Left ventricle myocardium inferior (tissue), 1 donor: ENCODE results near the gene ABCC6. TPM values are rescaled to one million over a fixed set of nuclear protein-coding genes. Genes with fewer than 3 reads are reported as not detected.
"Not testable (repeated sequence)": the region's sequence is repeated elsewhere in the genome, so short reads cannot be mapped to it uniquely, and the experiment has no call there.

Experiments
- DNase-seq: peaks from one replicate; pipeline ENCODE4 v3.0.0-alpha.2; 2020
- H3K27ac ChIP-seq: fragments of 200-600 bp; replicated peaks from 2 replicates; pipeline ENCODE4 v1.8.0; 2021
- H3K27me3 ChIP-seq: fragments of 200-600 bp; 2 replicates; pipeline ENCODE4 v1.8.0; 2021; ENCODE audit warnings: low read depth
- H3K36me3 ChIP-seq: fragments of 200-600 bp; 2 replicates; pipeline ENCODE4 v1.8.0; 2021
- H3K4me1 ChIP-seq: fragments of 200-600 bp; 2 replicates; pipeline ENCODE4 v1.8.0; 2021
- H3K4me3 ChIP-seq: fragments of 200-600 bp; 2 replicates; pipeline ENCODE4 v1.8.0; 2021; ENCODE audit warnings: mild to moderate bottlenecking, moderate library complexity
- H3K9me3 ChIP-seq: fragments of 200-600 bp; replicated peaks from 2 replicates; pipeline ENCODE4 v1.8.0; 2021
- intact Hi-C: fragments of 100-400 bp; cut with micrococcal nuclease; formaldehyde crosslinking; loops from one replicate; pipeline ENCODE4 v1.11.0; 2022
- total RNA-seq: library from RNA; stranded (reverse); fragmentation: NEBNext Ultra II Directional; extraction: Animal tissue kit (Norgen Biotek cat#: 25700); gene quantifications from one replicate; pipeline ENCODE4 v1.2.1, GENCODE V29; 2021
- TF ChIP-seq, protein P1 (sequence below): fragments of 200-600 bp; IDR thresholded peaks from 2 replicates; pipeline ENCODE4 v1.8.0; 2021; ENCODE audit warnings: antibody characterized with exemption, mild to moderate bottlenecking, borderline replicate concordance
- donor health status: DM: no; HTN: yes; CAD: no; lungs with severe emphysema.

Gene ABCC6
- total RNA-seq, 1 donor from 2014 or later, result 1.2 TPM

DNA sequence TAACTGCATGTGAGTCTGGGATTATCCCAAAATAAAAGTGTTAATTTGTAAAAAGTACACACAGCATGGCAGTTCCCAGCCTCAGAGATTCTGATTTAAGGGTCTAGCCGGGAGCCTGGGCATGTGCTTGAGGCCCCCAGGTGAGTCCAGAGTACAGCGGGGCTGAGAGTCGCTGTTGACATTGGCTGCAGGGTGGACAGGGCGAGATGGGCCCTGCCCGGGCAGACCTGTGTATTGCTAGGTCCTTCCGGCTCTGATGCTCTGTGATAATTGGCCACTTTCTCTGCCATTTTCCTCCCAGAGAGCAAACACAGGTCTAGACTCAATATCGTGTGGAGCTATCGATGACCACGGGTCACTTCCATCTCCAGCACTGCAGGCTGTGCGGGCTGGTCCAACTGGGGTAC, 73.6 kb downstream of the ABCC6 start:
- Histone ChIP-seq H3K27ac (peak overlapping the region; percentile 71), H3K4me3 (no peak overlapping the region), H3K4me1 (peaks cover 26% of the 10 kb centered on the region), H3K27me3 (no peaks in the 10 kb centered on the region), H3K9me3 (no peaks in the 10 kb centered on the region), H3K36me3 (no peaks in the 10 kb centered on the region)
- no peak for DNase-seq
- TF ChIP-seq, protein P1, sequence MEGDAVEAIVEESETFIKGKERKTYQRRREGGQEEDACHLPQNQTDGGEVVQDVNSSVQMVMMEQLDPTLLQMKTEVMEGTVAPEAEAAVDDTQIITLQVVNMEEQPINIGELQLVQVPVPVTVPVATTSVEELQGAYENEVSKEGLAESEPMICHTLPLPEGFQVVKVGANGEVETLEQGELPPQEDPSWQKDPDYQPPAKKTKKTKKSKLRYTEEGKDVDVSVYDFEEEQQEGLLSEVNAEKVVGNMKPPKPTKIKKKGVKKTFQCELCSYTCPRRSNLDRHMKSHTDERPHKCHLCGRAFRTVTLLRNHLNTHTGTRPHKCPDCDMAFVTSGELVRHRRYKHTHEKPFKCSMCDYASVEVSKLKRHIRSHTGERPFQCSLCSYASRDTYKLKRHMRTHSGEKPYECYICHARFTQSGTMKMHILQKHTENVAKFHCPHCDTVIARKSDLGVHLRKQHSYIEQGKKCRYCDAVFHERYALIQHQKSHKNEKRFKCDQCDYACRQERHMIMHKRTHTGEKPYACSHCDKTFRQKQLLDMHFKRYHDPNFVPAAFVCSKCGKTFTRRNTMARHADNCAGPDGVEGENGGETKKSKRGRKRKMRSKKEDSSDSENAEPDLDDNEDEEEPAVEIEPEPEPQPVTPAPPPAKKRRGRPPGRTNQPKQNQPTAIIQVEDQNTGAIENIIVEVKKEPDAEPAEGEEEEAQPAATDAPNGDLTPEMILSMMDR, result no peak
- intact Hi-C loops, result no loop called here

DNA sequence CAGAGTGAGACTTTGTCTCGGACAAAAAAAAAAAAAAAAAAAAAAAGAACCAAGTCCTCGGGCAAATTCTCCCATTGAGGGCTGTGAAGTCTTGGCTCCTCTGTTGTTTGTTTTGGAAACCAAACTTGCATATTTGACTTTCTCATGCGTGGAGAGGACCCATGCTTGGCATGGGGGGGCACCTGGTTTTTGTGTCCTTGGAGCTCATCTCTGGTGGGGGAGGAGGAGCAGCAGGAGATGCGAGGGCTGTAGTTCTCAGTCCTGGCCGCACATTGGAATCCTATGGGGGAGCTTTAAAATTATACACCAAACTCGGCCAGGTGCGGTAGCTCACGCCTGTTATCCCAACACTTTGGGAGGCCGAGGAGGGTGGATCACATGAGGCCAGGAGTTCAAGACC, 74.5 kb downstream of the ABCC6 start:
- no peak overlapping the region for H3K27ac ChIP-seq
- H3K4me3 ChIP-seq, result no peak overlapping the region
- TF ChIP-seq, protein P1, result no peak
- H3K9me3 ChIP-seq, result no peaks in the 10 kb centered on the region
- no peak for DNase-seq
- intact Hi-C loops, result no loop called here
- H3K36me3 ChIP-seq, result peaks cover 6% of the 10 kb centered on the region
- peaks cover 26% of the 10 kb centered on the region for H3K4me1 ChIP-seq
- no peaks in the 10 kb centered on the region for H3K27me3 ChIP-seq

DNA sequence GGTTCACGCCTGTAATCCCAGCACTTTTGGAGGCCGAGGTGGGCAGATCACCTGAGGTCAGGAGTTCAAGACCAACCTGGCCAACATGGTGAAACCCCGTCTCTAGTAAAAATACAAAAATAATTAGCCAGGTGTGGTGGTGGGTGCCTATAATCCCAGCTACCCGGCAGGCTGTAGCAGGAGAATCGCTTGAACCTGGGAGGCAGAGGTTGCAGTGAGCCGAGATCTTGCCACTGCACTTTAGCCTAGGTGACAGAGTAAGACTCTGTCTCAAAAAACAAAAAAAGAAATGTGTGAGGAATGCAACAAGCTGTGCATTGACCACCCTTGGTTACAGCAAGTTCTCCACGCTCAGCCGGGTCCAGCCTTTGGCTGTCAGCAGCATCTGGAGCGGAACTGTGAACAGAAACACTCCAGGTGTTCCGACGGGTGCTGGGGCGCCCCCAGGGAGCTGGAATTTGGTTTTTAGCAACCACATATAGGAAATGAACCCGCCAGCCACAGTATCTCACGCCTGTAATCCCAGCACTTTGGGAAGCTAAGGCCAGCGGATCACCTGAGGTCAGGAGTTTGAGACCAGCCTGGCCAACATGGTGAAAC, 75.2 kb downstream of the ABCC6 start:
- H3K4me3 ChIP-seq, intact Hi-C loops, DNase-seq, H3K27me3 ChIP-seq, H3K9me3 ChIP-seq, H3K27ac ChIP-seq, H3K36me3 ChIP-seq: not testable (repeated sequence)
- H3K4me1 ChIP-seq, result peaks cover 26% of the 10 kb centered on the region

DNA sequence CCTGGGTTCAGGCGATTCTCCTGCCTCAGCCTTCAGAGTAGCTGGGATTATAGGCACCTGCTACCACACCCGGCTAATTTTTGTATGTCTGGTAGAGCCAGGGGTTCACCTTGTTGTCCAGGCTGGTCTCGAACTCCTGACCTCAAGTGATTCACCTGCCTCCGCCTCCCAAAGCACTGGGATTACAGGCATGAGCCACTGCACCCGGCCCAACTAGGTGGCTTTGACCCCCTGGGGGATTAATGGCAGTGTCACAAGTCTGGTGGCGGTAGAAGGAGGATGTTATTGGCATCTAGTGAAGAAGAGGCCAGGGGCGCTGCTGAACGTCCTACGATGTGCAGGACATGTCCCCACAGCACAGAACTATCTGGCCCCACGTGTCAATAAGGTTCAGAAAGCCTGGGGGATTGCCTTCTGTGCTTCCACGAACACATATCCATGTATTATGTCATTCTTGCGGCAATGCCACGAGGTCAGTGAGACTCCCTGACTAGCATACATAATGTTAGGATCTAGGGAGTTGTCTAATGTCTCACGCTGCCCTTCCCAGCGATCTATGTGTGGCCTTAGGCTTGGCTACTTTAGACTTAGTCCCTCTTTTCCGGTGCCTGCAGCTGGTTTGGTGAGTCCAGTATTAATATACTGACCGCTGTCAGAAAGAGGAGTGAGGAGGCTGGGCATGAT, 75.8 kb downstream of the ABCC6 start:
- no peak for DNase-seq
- peaks cover 6% of the 10 kb centered on the region for H3K36me3 ChIP-seq
- TF ChIP-seq, protein P1, result no peak
- H3K9me3 ChIP-seq, result no peaks in the 10 kb centered on the region
- peaks cover 26% of the 10 kb centered on the region for H3K4me1 ChIP-seq
- intact Hi-C loops, result no loop called here
- H3K27me3 ChIP-seq, result no peaks in the 10 kb centered on the region
- no peak overlapping the region for H3K27ac ChIP-seq
- no peak overlapping the region for H3K4me3 ChIP-seq

DNA sequence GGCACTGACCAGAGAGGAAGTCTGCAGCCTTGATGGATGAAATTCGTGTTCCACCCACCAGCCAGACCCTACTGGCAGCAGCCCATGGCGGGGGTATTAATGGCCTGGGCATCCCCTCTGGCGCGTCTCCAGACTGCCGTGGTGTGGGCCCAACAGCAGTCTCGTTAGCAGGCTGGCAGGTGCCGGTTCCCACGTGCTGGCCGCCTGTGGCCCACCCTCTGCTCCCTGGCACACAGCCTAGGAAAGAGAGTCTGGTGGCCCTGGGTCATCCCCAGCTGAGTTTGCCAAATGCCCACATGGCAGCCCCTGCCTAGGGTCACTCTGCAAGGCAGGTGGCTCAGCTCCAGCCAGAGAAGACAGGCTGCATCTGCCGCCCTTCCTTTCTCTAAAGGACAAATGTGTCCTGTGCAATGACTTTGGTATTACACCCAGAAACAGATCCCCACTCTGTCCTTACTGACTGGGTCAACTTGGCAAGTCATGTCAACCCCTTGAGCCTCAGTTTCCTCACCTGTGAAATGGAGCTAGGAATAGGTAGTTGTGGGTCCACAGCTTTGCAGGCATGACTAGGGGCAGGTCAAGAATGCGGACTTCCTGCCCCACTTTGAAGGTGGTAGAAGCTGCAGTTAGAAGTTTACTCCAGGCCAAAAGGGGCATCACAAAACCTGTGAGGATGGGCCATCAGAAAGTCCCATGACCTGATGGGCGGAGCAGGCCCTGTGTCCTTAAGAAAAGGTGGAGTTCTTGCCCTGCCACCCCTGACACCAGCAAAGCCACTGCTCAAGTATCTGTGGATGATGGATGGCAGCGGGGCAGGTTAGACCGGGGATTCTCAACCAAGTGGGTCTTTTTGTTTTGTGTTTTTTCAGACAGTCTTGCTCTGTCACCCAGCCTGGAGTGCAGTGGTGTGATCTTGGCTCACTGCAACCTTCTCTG, 76.6 kb downstream of the ABCC6 start:
- TF ChIP-seq, protein P1, result no peak
- Histone ChIP-seq H3K27me3 (no peaks in the 10 kb centered on the region), H3K27ac (no peak overlapping the region), H3K4me3 (no peak overlapping the region), H3K36me3 (peaks cover 14% of the 10 kb centered on the region), H3K4me1 (peaks cover 26% of the 10 kb centered on the region), H3K9me3 (no peaks in the 10 kb centered on the region)
- no peak for DNase-seq
- intact Hi-C loops, result no loop called here
